Endodermal cell (in vitro differentiated cells): Measurements from ENCODE around the gene BLCAP. TPM values are rescaled to one million over a fixed set of nuclear protein-coding genes. Genes with fewer than 3 reads are reported as not detected.
A peak's percentile ranks its signal among the peaks of the same experiment; 100 is the strongest.
"Not testable (repeated sequence)": the region's sequence is repeated elsewhere in the genome, so short reads cannot be mapped to it uniquely, and the experiment has no call there.

ENCODE experiments used
- DNase-seq: peaks from one replicate; pipeline ENCODE4 v3.0.0-alpha.2; 2017
- H3K27ac ChIP-seq: 2 replicates; pipeline ENCODE4 v1.5.1; 2013; ENCODE audit warnings: mild to moderate bottlenecking, low read depth, low read length, moderate library complexity
- H3K27me3 ChIP-seq: 2 replicates; pipeline ENCODE4 v1.6.1; 2013; ENCODE audit warnings: mild to moderate bottlenecking, low read length, moderate library complexity; ENCODE audit not compliant: insufficient read depth, control insufficient read depth, poor library complexity, severe bottlenecking
- H3K36me3 ChIP-seq: 2 replicates; pipeline ENCODE4 v1.7.0; 2013; ENCODE audit warnings: mild to moderate bottlenecking, low read length, moderate library complexity; ENCODE audit not compliant: control insufficient read depth, insufficient read depth
- H3K4me1 ChIP-seq: one replicate; pipeline ENCODE4 v1.7.0; 2013; ENCODE audit warnings: low read length; ENCODE audit not compliant: control insufficient read depth, insufficient read depth
- H3K4me3 ChIP-seq: 2 replicates; pipeline ENCODE4 v1.5.1; 2013; ENCODE audit warnings: mild to moderate bottlenecking, low read length, moderate library complexity
- H3K9ac ChIP-seq: 2 replicates; pipeline ENCODE4 v1.6.1; 2013; ENCODE audit warnings: mild to moderate bottlenecking, low read length, moderate library complexity; ENCODE audit not compliant: poor library complexity, severe bottlenecking; ENCODE audit errors: extremely low read depth
- H3K9me3 ChIP-seq: 2 replicates; pipeline ENCODE4 v1.6.1; 2013; ENCODE audit warnings: mild to moderate bottlenecking, low read length, moderate library complexity; ENCODE audit not compliant: control insufficient read depth
- H3K27ac Mint-ChIP-seq: 2 replicates; pipeline ENCODE4 v1.8.0; 2020; ENCODE audit warnings: mixed read lengths
- H3K27me3 Mint-ChIP-seq: 2 replicates; pipeline ENCODE4 v1.8.0; 2021; ENCODE audit warnings: mild to moderate bottlenecking, mixed read lengths; ENCODE audit not compliant: insufficient read depth
- H3K36me3 Mint-ChIP-seq: 2 replicates; pipeline ENCODE4 v1.8.0; 2020; ENCODE audit warnings: low read depth, mixed read lengths
- H3K4me1 Mint-ChIP-seq: 2 replicates; pipeline ENCODE4 v1.8.0; 2020; ENCODE audit warnings: mixed read lengths
- H3K4me3 Mint-ChIP-seq: 2 replicates; pipeline ENCODE4 v1.8.0; 2020; ENCODE audit warnings: mild to moderate bottlenecking, moderate library complexity, mixed read lengths
- H3K9me3 Mint-ChIP-seq: 2 replicates; pipeline ENCODE4 v1.8.0; 2020; ENCODE audit warnings: mild to moderate bottlenecking, mixed read lengths
- WGBS, 2 experiments: methylation state at CpG; one replicate each; pipeline versions ENCODE4 v1.1.5 to v1.1.7; 2013; ENCODE audit warnings: missing lambda C conversion rate in 2 of 2, mixed read lengths in 1 of 2; ENCODE audit not compliant: insufficient coverage in 1 of 2, insufficient read length in 1 of 2; 5-methylcytosine and 5-hydroxymethylcytosine counted together
- total RNA-seq, 2 donors: library from RNA; stranded (reverse); fragmentation: NEBNext Ultra II Directional in 1 of 2; extraction: Animal tissue kit (Norgen Biotek cat#: 25700) in 1 of 2; gene quantifications; 2 replicates in 1 of 2; 3 replicates in 1 of 2; pipeline ENCODE4 v1.2.1, GENCODE V29; 2021
- TF ChIP-seq, protein P1 (sequence below): fragments of 200-600 bp; sonication (generic); conservative IDR thresholded peaks from 2 replicates; pipeline ENCODE4 v1.5.0; 2021; ENCODE audit warnings: antibody characterized with exemption, mild to moderate bottlenecking

The BLCAP gene
- total RNA-seq, 2 donors from 2014 or later, result 32.5 to 56.5 TPM

DNA sequence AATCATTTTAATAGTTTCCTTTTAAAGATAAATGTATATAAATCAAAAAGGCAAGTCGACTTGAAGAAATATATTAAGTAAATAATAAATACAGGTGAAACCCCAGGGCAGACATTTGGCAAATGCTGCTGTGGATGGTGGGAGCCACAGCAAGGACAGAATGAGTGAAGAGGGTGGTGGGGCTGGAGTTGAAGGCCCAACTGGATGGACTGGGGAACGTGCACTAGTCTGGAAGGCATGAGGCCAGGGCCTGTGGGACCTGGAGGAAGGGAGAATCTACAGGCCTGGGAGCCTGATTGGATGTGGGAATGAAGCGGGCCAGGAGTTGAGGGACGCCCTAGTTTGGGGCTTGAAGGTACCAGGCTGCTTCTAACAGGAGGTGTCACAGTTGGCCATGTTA is 30.6 kb upstream of the BLCAP start:
- H3K27me3 Mint-ChIP-seq, result no peaks in the 10 kb centered on the region
- no peaks in the 10 kb centered on the region for H3K36me3 Mint-ChIP-seq
- Histone ChIP-seq H3K9me3 (no peaks in the 10 kb centered on the region), H3K4me3 (no peak overlapping the region), H3K9ac (no peak overlapping the region), H3K27ac (no peak overlapping the region), H3K4me1 (no peaks in the 10 kb centered on the region), H3K36me3 (no peaks in the 10 kb centered on the region), H3K27me3 (no peaks in the 10 kb centered on the region)
- TF ChIP-seq, protein P1, sequence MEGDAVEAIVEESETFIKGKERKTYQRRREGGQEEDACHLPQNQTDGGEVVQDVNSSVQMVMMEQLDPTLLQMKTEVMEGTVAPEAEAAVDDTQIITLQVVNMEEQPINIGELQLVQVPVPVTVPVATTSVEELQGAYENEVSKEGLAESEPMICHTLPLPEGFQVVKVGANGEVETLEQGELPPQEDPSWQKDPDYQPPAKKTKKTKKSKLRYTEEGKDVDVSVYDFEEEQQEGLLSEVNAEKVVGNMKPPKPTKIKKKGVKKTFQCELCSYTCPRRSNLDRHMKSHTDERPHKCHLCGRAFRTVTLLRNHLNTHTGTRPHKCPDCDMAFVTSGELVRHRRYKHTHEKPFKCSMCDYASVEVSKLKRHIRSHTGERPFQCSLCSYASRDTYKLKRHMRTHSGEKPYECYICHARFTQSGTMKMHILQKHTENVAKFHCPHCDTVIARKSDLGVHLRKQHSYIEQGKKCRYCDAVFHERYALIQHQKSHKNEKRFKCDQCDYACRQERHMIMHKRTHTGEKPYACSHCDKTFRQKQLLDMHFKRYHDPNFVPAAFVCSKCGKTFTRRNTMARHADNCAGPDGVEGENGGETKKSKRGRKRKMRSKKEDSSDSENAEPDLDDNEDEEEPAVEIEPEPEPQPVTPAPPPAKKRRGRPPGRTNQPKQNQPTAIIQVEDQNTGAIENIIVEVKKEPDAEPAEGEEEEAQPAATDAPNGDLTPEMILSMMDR, result no peak
- no peak overlapping the region for H3K4me3 Mint-ChIP-seq
- DNase-seq, result no peak
- 92% methylated on average over 4 of the region's 4 CpGs; no CpG with 5 or more reads in 1 of the 2 experiments for WGBS, 2 experiments
- H3K9me3 Mint-ChIP-seq, result no peaks in the 10 kb centered on the region
- no peaks in the 10 kb centered on the region for H3K4me1 Mint-ChIP-seq
- no peak overlapping the region for H3K27ac Mint-ChIP-seq

DNA sequence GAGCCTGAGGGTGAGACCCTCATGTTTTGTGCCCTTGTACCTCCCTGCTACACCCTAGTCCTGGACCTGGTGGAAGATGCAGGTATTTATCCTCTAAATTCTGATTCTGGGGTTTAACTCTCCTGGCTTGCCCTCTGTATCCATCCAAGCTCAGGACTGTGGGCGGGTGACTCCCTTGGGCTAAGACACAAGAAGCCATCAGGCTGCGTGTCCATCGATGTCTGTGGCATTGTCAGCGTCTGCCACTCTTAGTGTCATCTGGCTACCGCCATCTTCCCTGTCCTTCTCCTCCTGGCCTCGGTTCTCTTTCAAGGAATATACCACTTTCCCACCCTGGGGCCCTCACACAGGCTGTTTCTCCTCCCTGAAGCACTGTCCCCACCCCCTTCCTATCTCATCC is 28.9 kb upstream of the BLCAP start:
- peak; percentile 27 for DNase-seq
- Histone ChIP-seq H3K36me3 (no peaks in the 10 kb centered on the region), H3K9ac (no peak overlapping the region), H3K27me3 (no peaks in the 10 kb centered on the region), H3K4me1 (no peaks in the 10 kb centered on the region), H3K4me3 (no peak overlapping the region), H3K27ac (no peak overlapping the region), H3K9me3 (no peaks in the 10 kb centered on the region)
- Mint-ChIP-seq H3K4me1 (no peaks in the 10 kb centered on the region), H3K27ac (no peak overlapping the region), H3K36me3 (no peaks in the 10 kb centered on the region), H3K9me3 (no peaks in the 10 kb centered on the region), H3K27me3 (no peaks in the 10 kb centered on the region), H3K4me3 (no peak overlapping the region)
- 91 to 92% methylated on average over 6 of the region's 6 CpGs for WGBS, 2 experiments
- TF ChIP-seq, protein P1, result no peak

DNA sequence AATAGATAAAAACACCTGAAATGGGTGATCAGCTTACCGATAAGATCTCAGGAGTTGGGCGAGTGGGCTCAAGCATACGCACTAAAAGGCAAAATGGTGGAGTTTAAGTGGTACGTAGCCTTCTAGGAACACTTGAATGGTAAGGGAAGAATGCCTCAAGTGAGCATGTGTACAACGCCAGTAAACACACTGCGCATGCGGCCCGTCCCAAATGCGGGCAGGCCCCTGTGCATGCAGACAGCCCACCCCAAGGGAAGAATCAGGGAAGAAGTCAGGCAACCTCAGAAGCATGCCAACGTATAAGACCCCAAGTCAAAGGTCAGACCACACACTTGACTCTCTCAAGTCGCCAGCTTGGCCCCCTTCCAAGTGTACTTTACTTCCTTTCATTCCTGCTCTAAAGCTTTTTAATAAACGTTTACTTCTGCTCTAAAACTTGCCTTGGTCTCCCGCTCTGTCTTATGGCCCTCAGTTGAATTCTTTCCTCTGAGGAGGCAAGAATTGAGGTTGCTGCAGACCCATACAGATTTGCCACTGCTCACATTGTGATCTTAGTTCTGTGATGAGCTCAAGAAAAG is 27.1 kb upstream of the BLCAP start:
- 91 to 99% methylated on average over 7 to 13 of the region's 13 CpGs for WGBS, 2 experiments
- H3K27ac Mint-ChIP-seq, H3K27me3 ChIP-seq, H3K9ac ChIP-seq, H3K36me3 Mint-ChIP-seq, H3K4me1 ChIP-seq, H3K4me3 Mint-ChIP-seq, H3K27me3 Mint-ChIP-seq, H3K9me3 Mint-ChIP-seq, H3K4me3 ChIP-seq, DNase-seq, H3K9me3 ChIP-seq, H3K4me1 Mint-ChIP-seq, H3K36me3 ChIP-seq, H3K27ac ChIP-seq: not testable (repeated sequence)

DNA sequence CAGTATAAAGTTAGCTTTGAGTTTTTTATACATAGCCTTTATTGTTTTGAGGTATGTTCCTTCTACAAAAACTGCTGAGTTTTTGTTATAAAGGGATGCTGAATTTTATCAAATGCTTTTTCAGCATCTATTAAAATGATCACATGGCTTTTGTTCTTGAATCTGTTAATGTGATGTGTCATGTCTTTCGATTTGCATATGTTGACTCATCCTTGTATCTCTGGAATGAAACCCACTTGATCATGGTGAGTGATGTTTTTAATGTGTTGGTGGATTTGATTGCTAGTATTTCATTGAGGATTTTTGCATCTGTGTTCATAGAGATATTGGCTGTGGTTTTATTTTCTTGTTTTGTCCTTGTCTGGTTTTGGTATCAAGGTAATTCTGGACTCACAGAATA is 24.7 kb upstream of the BLCAP start:
- Histone ChIP-seq H3K9ac (no peak overlapping the region), H3K9me3 (no peaks in the 10 kb centered on the region), H3K36me3 (no peaks in the 10 kb centered on the region), H3K27ac (no peak overlapping the region), H3K4me3 (no peak overlapping the region), H3K4me1 (no peaks in the 10 kb centered on the region), H3K27me3 (no peaks in the 10 kb centered on the region)
- H3K9me3 Mint-ChIP-seq, result peaks cover 4% of the 10 kb centered on the region
- 97 to 100% methylated on average over 1 of the region's 1 CpG for WGBS, 2 experiments
- TF ChIP-seq, protein P1, result no peak
- H3K27ac Mint-ChIP-seq, result no peak overlapping the region
- DNase-seq, result no peak
- no peaks in the 10 kb centered on the region for H3K27me3 Mint-ChIP-seq
- H3K4me3 Mint-ChIP-seq, result no peak overlapping the region
- H3K4me1 Mint-ChIP-seq, result peaks cover 2% of the 10 kb centered on the region
- H3K36me3 Mint-ChIP-seq, result no peaks in the 10 kb centered on the region

DNA sequence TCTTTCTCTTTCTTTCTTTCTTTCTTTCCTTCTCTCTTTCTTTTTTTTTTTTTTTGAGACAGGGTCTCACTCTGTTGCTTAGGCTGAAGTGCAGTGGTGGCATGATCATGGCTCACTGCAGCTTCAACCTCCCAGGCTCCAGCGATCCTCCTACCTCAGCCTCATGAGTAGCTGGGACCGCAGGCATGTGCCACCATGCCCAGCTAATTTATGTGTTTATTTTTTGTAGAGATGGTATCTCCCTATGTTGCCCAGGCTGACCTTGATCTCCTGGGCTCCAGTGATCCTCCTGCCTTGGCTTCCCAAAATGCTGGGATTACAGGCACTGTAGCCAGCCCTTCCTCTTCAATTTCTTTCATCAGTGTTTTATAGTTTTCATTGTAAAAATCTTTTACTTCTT is 24.0 kb upstream of the BLCAP start:
- H3K4me3 Mint-ChIP-seq, DNase-seq: not testable (repeated sequence)

More for the DNA sequence above, 24.0 kb upstream of the BLCAP start:
- not testable (repeated sequence) for H3K27ac Mint-ChIP-seq, H3K9me3 ChIP-seq, H3K27me3 ChIP-seq, H3K27ac ChIP-seq, H3K4me1 ChIP-seq, H3K9ac ChIP-seq, H3K27me3 Mint-ChIP-seq, H3K36me3 Mint-ChIP-seq, H3K4me3 ChIP-seq, H3K9me3 Mint-ChIP-seq, H3K36me3 ChIP-seq, H3K4me1 Mint-ChIP-seq
- 97 to 100% methylated on average over 1 to 2 of the region's 2 CpGs for WGBS, 2 experiments
